ENCODE results near the gene FAM114A2. TPM values are rescaled to one million over a fixed set of nuclear protein-coding genes. Genes with fewer than 3 reads are reported as not detected.

Gene FAM114A2
- total RNA-seq, 1 experiment from 2014 or later = 19.8 TPM

GRCh38 chr5:154055201-154055600 is 16.5 kb upstream of the FAM114A2 start:
- Histone ChIP-seq H3K4me3 (replicated peaks in 1 of 2; ENCODE audit: low read depth in 1 of 2, low read length in 2 of 2) (no peak overlapping the region), H3K27ac (ENCODE audit: low read depth, low read length) (no peak overlapping the region), H3K79me2 (ENCODE audit: insufficient read depth, low read length) (no peaks in the 10 kb centered on the region), H3K27me3 (ENCODE audit: insufficient read depth, low read length) (no peaks in the 10 kb centered on the region; the same call in 1 of the 2 replicates), H3K4me2 (ENCODE audit: low read length) (no peak overlapping the region), H3K36me3 (ENCODE audit: control insufficient read depth in 1 of 2, insufficient read depth in 2 of 2, low read length in 2 of 2) (no peaks in the 10 kb centered on the region), H2AFZ (ENCODE audit: low read depth, low read length, poor library complexity, severe bottlenecking) (no peak overlapping the region), H3K9me2 (ENCODE audit: insufficient read depth) (no peaks in the 10 kb centered on the region), H3K4me1 (ENCODE audit: control insufficient read depth in 1 of 2, insufficient read depth in 2 of 2, low read length in 2 of 2) (peaks cover 14 to 20% of the 10 kb centered on the region in 2 experiments), H3K9ac (ENCODE audit: low read length) (no peak overlapping the region), H3K9me3 (ENCODE audit: control insufficient read depth in 1 of 2, insufficient read depth in 1 of 2, low read depth in 1 of 2, low read length in 2 of 2) (no peaks in the 10 kb centered on the region), H4K20me1 (ENCODE audit: insufficient read depth) (peaks cover 5% of the 10 kb centered on the region; the same call in 1 of the 2 replicates)
- no peak for TF ChIP-seq POLR2AphosphoS5 (IDR thresholded peaks at IDR 0.05; ENCODE audit: low read depth, low read length)
- no peak for TF ChIP-seq ZBTB33 (IDR thresholded peaks at IDR 0.05; ENCODE audit: extremely low read depth, insufficient replicate concordance, low read length)
- TF ChIP-seq EZH2 (IDR thresholded peaks at IDR 0.05) = no peak
- TF ChIP-seq ELF1 (IDR thresholded peaks at IDR 0.05; ENCODE audit: borderline replicate concordance, low read depth) = no peak
- TF ChIP-seq, protein P1, sequence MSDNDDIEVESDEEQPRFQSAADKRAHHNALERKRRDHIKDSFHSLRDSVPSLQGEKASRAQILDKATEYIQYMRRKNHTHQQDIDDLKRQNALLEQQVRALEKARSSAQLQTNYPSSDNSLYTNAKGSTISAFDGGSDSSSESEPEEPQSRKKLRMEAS (IDR thresholded peaks at IDR 0.05) = no peak
- ChIA-PET RAD21 (ENCODE audit: low non-redundant PET in 1 of 2, low total read pairs in 2 of 2, uncharacterized antibody in 2 of 2, unreplicated experiment in 2 of 2) (no interaction called here), POLR2A (no interaction called here), CTCF (interaction anchor here (1.2 kb wide), 1 partner anchor 17 kb away, joined by 4 read pairs; no protein-coding TSS in a partner anchor)
- intact Hi-C loops (cut with micrococcal nuclease) = no loop called here
- ATAC-seq = no peak
- no TSS peak for BruUV-seq (replicated peaks)
- DNase-seq (ENCODE audit: low read depth, low spot score) = no peak

- Histone ChIP-seq H3K4me3 (replicated peaks in 1 of 2; ENCODE audit: low read depth in 1 of 2, low read length in 2 of 2) (no peak overlapping the region), H3K79me2 (ENCODE audit: insufficient read depth, low read length) (peaks cover 5% of the 10 kb centered on the region), H3K4me1 (ENCODE audit: control insufficient read depth in 1 of 2, insufficient read depth in 2 of 2, low read length in 2 of 2) (peaks cover 12 to 13% of the 10 kb centered on the region in 2 experiments), H4K20me1 (ENCODE audit: insufficient read depth) (peaks cover 3% of the 10 kb centered on the region; the same call in 1 of the 2 replicates), H3K27ac (ENCODE audit: low read depth, low read length) (no peak overlapping the region), H3K36me3 (ENCODE audit: control insufficient read depth in 1 of 2, insufficient read depth in 2 of 2, low read length in 2 of 2) (no peaks in the 10 kb centered on the region), H3K27me3 (ENCODE audit: insufficient read depth, low read length) (no peaks in the 10 kb centered on the region), H3K9me3 (ENCODE audit: control insufficient read depth in 1 of 2, insufficient read depth in 1 of 2, low read depth in 1 of 2, low read length in 2 of 2) (no peaks in the 10 kb centered on the region), H3K4me2 (ENCODE audit: low read length) (no peak overlapping the region), H3K9ac (ENCODE audit: low read length) (no peak overlapping the region), H2AFZ (ENCODE audit: low read depth, low read length, poor library complexity, severe bottlenecking) (no peak overlapping the region), H3K9me2 (ENCODE audit: insufficient read depth) (no peaks in the 10 kb centered on the region)
- POLR2A ChIA-PET = no interaction called here
- BruUV-seq (replicated peaks) = no TSS peak
- intact Hi-C loops (cut with micrococcal nuclease) = no loop called here
- ATAC-seq = no peak
- CTCF ChIA-PET = no interaction called here
- TF ChIP-seq ELF1 (IDR thresholded peaks at IDR 0.05; ENCODE audit: borderline replicate concordance, low read depth) = no peak
- TF ChIP-seq YY1 (IDR thresholded peaks at IDR 0.05; ENCODE audit: extremely low read depth, insufficient replicate concordance, low read depth, low read length) = no peak
- TF ChIP-seq RAD21 (IDR thresholded peaks at IDR 0.05; ENCODE audit: low read depth) = no peak
- no peak for TF ChIP-seq SP1 (IDR thresholded peaks at IDR 0.05; ENCODE audit: low read depth)
- RAD21 ChIA-PET (ENCODE audit: low non-redundant PET in 1 of 2, low total read pairs in 2 of 2, uncharacterized antibody in 2 of 2, unreplicated experiment in 2 of 2) = no interaction called here
- no peak for DNase-seq (ENCODE audit: low read depth, low spot score)
Observed at GRCh38 chr5:154053468-154053867, 14.8 kb upstream of the FAM114A2 start.
